ENCODE data around the gene LAD1.

LAD1 gene

GRCh38 chr1:201420608-201421002 is 21.5 kb upstream of the LAD1 start:
- no peak overlapping the region for H2AFZ ChIP-seq (ENCODE audit: low read length)
- no peaks in the 10 kb centered on the region for H3K9me2 ChIP-seq (replicated peaks; ENCODE audit: low read depth, low read length)
- H3K9ac ChIP-seq (ENCODE audit: low read depth, low read length, poor library complexity, severe bottlenecking): no peak overlapping the region
- H3F3A ChIP-seq (ENCODE audit: low read depth): no peaks in the 10 kb centered on the region
- no peaks in the 10 kb centered on the region for H3K27me3 ChIP-seq (ENCODE audit: insufficient read depth, low read length, poor library complexity, severe bottlenecking)
- no peaks in the 10 kb centered on the region for H3K4me1 ChIP-seq (ENCODE audit: insufficient read depth, low read length, poor library complexity, severe bottlenecking)
- TF ChIP-seq EZH2phosphoT487 (IDR thresholded peaks at IDR 0.05; ENCODE audit: borderline replicate concordance) (no peak), CTCF (conservative IDR thresholded peaks at IDR 0.05; ENCODE audit: low read length) (no peak)
- no peaks in the 10 kb centered on the region for H3K9me3 ChIP-seq (ENCODE audit: insufficient read depth, low read depth, low read length)
- H3K4me3 ChIP-seq (ENCODE audit: low read length, poor library complexity, severe bottlenecking): no peak overlapping the region
- H3K4me2 ChIP-seq (ENCODE audit: low read depth, low read length, poor library complexity, severe bottlenecking): no peak overlapping the region
- no peaks in the 10 kb centered on the region for H4K20me1 ChIP-seq (ENCODE audit: insufficient read depth, low read length, poor library complexity, severe bottlenecking)
- no peaks in the 10 kb centered on the region for H3K36me3 ChIP-seq (ENCODE audit: insufficient read depth, low read length)
- no peaks in the 10 kb centered on the region for H3K79me2 ChIP-seq (ENCODE audit: insufficient read depth, low read length)

- TF ChIP-seq EZH2phosphoT487 (IDR thresholded peaks at IDR 0.05; ENCODE audit: borderline replicate concordance): no peak
- TF ChIP-seq CTCF (conservative IDR thresholded peaks at IDR 0.05; ENCODE audit: low read length): no peak
- H3K4me1 ChIP-seq (ENCODE audit: insufficient read depth, low read length, poor library complexity, severe bottlenecking): no peaks in the 10 kb centered on the region
- no peak overlapping the region for H3K4me2 ChIP-seq (ENCODE audit: low read depth, low read length, poor library complexity, severe bottlenecking)
- no peaks in the 10 kb centered on the region for H3K79me2 ChIP-seq (ENCODE audit: insufficient read depth, low read length)
- H3K9ac ChIP-seq (ENCODE audit: low read depth, low read length, poor library complexity, severe bottlenecking): no peak overlapping the region
- H2AFZ ChIP-seq (ENCODE audit: low read length): no peak overlapping the region
- H3K9me2 ChIP-seq (replicated peaks; ENCODE audit: low read depth, low read length): no peaks in the 10 kb centered on the region
- H3K36me3 ChIP-seq (ENCODE audit: insufficient read depth, low read length): no peaks in the 10 kb centered on the region
- no peaks in the 10 kb centered on the region for H3K27me3 ChIP-seq (ENCODE audit: insufficient read depth, low read length, poor library complexity, severe bottlenecking)
- no peaks in the 10 kb centered on the region for H3K9me3 ChIP-seq (ENCODE audit: insufficient read depth, low read depth, low read length)
- H3F3A ChIP-seq (ENCODE audit: low read depth): no peaks in the 10 kb centered on the region
- H4K20me1 ChIP-seq (ENCODE audit: insufficient read depth, low read length, poor library complexity, severe bottlenecking): no peaks in the 10 kb centered on the region
- H3K4me3 ChIP-seq (ENCODE audit: low read length, poor library complexity, severe bottlenecking): no peak overlapping the region
These were observed 20.9 kb upstream of the LAD1 start for GRCh38 chr1:201419746-201420607.

GRCh38 chr1:201419256-201419655 is 20.1 kb upstream of the LAD1 start:
- H3K4me2 ChIP-seq (ENCODE audit: low read depth, low read length, poor library complexity, severe bottlenecking): no peak overlapping the region
- no peak overlapping the region for H3K9ac ChIP-seq (ENCODE audit: low read depth, low read length, poor library complexity, severe bottlenecking)
- no peaks in the 10 kb centered on the region for H4K20me1 ChIP-seq (ENCODE audit: insufficient read depth, low read length, poor library complexity, severe bottlenecking)
- TF ChIP-seq CTCF (conservative IDR thresholded peaks at IDR 0.05; ENCODE audit: low read length) (no peak), EZH2phosphoT487 (IDR thresholded peaks at IDR 0.05; ENCODE audit: borderline replicate concordance) (no peak)
- no peaks in the 10 kb centered on the region for H3K79me2 ChIP-seq (ENCODE audit: insufficient read depth, low read length)
- H3F3A ChIP-seq (ENCODE audit: low read depth): no peaks in the 10 kb centered on the region
- H2AFZ ChIP-seq (ENCODE audit: low read length): no peak overlapping the region
- no peaks in the 10 kb centered on the region for H3K27me3 ChIP-seq (ENCODE audit: insufficient read depth, low read length, poor library complexity, severe bottlenecking)
- H3K9me3 ChIP-seq (ENCODE audit: insufficient read depth, low read depth, low read length): no peaks in the 10 kb centered on the region
- H3K4me1 ChIP-seq (ENCODE audit: insufficient read depth, low read length, poor library complexity, severe bottlenecking): no peaks in the 10 kb centered on the region
- no peak overlapping the region for H3K4me3 ChIP-seq (ENCODE audit: low read length, poor library complexity, severe bottlenecking)
- no peaks in the 10 kb centered on the region for H3K9me2 ChIP-seq (replicated peaks; ENCODE audit: low read depth, low read length)
- H3K36me3 ChIP-seq (ENCODE audit: insufficient read depth, low read length): no peaks in the 10 kb centered on the region
